HepG2 (cell line): ENCODE results near the gene IRGM.

ENCODE experiments used
- SMC3 ChIP-seq: IDR thresholded peaks from 2 replicates; pipeline ENCODE4 v1.6.1; 2011; ENCODE audit warnings: low read length, improper control_type of control experiment
- TF ChIP-seq, protein P1 (sequence below): sonication (generic); formaldehyde crosslinking; IDR thresholded peaks from 2 replicates; pipeline ENCODE4 v1.4.0; 2020; ENCODE audit warnings: missing genetic modification reagents

DNA sequence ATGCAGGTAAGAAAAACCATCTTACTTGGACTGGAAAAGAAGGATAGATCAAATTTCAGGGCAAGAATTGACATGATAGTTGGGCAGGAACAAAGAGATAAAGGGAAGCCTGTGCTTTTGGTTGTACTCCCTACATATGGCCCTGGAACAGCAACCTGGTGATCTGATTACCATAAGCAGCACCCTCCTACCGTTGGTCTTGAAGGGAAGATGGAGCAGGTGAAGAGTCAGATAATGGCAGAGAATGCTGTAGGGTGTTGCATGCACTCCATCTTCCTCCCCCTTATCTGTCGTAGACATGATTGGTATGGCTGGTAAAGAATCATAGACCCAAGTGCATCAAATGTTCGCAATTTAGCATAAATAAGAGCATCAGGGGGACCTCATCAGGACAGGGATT lies 4.7 kb downstream of the IRGM start:
- TF ChIP-seq SMC3, result no peak
- TF ChIP-seq, protein P1, sequence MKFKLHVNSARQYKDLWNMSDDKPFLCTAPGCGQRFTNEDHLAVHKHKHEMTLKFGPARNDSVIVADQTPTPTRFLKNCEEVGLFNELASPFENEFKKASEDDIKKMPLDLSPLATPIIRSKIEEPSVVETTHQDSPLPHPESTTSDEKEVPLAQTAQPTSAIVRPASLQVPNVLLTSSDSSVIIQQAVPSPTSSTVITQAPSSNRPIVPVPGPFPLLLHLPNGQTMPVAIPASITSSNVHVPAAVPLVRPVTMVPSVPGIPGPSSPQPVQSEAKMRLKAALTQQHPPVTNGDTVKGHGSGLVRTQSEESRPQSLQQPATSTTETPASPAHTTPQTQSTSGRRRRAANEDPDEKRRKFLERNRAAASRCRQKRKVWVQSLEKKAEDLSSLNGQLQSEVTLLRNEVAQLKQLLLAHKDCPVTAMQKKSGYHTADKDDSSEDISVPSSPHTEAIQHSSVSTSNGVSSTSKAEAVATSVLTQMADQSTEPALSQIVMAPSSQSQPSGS (CRISPR knock-in tag), result no peak
